HS-27A (cell line): ENCODE data around the gene ZNF76.
"Not testable (repeated sequence)": the region's sequence is repeated elsewhere in the genome, so short reads cannot be mapped to it uniquely, and the experiment has no call there.

Experiments
- DNase-seq: peaks from one replicate; pipeline ENCODE4 v3.0.0-alpha.2; 2012; ENCODE audit warnings: low read depth, missing footprints

The ZNF76 gene

DNA sequence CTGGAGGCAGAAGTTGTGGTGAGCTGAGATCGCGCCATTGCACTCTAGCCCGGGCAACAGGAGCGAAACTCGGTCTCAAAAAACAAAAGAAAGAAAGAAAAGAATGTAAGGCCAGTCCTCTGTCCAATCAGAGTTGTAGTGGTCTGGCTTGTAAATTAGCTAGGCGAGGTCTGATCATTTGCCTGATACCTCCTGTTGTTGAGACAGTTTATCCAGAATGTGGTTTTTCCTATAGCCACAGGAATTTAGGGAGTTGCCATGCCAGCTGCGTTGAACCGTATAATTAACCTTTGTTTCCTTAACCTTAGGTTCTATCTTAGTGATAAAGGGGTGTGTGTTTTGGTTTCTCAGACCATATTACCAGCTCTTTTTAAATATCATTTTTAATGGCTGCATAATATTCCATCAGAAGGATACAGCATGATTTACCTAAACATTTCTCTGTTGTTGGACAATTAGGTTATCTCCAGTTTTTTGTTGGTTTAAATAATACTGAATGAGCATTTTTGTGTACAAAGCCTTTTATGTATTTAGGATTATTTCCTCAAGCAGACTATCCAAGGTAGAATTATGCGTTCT, 71.1 kb downstream of the ZNF76 start:
- no peak for DNase-seq

DNA sequence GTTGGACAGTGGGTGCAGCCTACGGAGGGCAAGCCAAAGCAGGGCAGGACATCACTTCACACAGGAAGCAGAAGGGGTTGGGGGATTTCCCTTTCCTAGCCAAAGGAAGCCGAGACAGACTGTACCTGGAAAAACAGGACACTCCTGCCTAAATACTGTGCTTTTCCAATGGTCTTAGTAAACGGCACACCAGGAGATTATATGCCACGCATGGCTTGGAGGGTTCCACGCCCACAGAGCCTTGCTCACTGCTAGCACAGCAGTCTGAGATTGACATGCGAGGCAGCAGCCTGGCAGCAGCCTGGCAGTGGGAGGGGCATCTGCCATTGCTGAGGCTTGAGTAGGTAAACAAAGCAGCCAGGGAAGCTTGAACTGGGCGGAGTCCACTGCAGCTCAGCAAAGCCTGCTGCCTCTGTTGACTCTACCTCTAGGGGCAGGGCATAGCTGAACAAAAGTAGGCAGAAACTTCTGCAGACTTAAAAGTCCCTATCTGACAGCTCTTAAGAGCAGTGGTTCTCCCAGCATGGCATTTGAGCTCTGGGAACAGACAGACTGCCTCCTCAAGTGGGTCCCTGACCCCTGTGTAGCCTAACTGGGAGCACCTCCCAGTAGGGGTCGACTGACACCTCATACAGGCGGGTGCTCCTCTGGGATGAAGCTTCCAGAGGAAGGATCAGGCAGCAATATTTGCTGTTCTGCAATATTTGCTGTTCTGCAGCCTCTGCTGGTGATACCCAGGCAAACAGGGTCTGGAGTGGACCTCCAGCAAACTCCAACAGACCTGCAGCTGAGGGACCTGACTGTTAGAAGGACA, 72.7 kb downstream of the ZNF76 start:
- DNase-seq = not testable (repeated sequence)

GRCh38 chr6:35341557-35341956, 82.0 kb downstream of the ZNF76 start:
- no peak for DNase-seq

DNA sequence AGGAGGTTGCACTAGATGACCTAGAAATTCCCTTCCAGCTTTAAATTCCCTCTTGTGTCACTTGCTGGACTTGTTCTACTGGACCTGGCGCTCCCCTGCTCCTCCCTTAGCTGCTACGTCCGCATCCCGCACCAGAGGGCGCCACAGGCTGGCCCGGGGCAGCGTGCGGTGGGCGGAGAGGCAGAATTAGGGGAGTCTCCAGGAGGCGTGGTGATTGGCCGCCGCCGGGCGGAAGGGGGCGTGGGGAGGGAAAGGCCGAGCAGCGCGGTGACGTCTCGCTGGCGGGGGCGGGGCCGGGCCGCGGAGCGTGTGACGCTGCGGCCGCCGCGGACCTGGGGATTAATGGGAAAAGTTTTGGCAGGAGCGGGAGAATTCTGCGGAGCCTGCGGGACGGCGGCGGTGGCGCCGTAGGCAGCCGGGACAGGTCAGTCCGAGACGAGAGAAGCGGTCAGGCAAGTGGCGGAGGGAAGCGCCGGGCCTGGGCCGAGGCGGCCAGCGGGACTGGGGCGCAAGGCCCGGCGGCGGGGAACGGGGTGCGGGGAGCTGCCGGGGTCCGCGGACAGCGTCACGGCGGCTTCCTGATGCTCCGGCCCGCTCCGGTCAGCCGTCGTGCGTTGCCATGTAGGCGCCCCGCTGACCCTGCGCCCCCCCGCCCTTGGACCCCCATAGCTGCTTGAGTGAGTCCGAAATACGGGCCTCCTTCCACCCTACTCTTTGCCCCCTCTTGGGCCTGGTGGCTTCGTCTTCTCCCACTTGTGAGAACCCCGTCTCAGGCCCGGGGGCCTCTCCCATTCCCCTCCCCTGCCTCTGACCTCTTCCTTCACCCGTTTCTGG, 82.9 kb downstream of the ZNF76 start, which contains the start of gene PPARD:
PPARD (plus strand) TSS at position 301 of the 834 bp plus-strand sequence. CDS start 68,530 bp downstream, outside the sequence.
- peak; percentile 89 for DNase-seq

- no peak for DNase-seq
Observed at GRCh38 chr6:35343092-35343834, 83.7 kb downstream of the ZNF76 start.

DNA sequence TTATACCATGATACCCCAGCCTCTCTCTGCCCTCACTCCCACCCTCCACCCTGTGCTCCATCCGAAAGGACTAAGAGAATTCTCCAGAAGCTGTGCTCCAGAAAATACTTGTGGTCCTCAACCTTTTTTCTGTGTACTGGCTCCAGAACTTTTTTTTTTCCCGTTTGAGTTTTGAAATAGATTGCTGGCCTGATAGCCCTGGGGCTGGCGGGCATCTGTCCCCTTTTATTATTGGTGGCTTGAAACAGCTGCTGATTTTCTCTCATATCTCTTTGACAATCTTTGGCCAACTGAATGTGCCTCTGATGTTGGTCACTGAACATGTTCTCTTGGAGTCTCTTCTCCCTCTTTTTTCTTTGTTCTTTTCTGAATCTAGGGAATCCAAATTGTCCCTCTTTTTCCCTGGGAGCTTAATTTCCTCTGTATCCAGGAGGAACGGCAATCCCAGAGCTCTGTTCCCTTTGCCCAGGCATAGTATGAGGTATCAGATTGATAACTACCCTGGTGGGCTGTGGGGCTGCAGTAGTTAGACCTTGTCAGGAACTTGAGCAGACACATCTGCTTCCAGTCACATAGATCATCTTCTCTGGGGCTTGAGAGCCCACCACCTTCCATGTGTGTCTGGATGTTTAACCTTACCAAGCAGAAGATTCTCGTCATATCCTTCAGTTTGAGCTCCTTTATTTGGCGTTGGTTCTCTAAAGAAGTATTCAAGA, 84.5 kb downstream of the ZNF76 start:
- no peak for DNase-seq
